Activated CD4-positive, alpha-beta T cell treated with anti-CD3 and anti-CD28 coated beads, Interleukin-2, amount 50 U/mL, for 4 hours (primary cell): ENCODE data around the gene TCTN3.
"Not testable (repeated sequence)": the region's sequence is repeated elsewhere in the genome, so short reads cannot be mapped to it uniquely, and the experiment has no call there.

Experiments used
- DNase-seq, 2 experiments: peaks; one replicate each; pipeline ENCODE4 v3.0.0-alpha.2; 2020

TCTN3 gene

DNA sequence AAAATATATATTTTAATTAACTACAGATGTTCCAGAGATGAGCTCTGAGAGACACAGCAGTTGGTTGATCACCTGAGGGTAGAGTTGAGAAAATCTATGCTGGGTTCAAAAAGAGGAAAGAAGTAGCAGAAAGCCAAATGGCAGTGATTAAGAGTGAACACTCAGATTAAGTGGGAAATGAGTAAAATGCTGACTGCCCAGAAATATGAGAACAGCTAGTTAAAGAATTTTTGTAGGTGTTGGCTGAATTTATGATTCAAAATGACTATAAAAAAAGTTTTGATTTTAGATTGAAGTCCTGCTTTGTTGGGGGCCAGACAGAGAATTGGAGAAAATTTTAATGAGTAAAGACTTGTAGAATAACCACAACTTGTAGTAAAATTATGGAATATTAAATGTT is 9.8 kb downstream of the TCTN3 start:
- DNase-seq: no peak

DNA sequence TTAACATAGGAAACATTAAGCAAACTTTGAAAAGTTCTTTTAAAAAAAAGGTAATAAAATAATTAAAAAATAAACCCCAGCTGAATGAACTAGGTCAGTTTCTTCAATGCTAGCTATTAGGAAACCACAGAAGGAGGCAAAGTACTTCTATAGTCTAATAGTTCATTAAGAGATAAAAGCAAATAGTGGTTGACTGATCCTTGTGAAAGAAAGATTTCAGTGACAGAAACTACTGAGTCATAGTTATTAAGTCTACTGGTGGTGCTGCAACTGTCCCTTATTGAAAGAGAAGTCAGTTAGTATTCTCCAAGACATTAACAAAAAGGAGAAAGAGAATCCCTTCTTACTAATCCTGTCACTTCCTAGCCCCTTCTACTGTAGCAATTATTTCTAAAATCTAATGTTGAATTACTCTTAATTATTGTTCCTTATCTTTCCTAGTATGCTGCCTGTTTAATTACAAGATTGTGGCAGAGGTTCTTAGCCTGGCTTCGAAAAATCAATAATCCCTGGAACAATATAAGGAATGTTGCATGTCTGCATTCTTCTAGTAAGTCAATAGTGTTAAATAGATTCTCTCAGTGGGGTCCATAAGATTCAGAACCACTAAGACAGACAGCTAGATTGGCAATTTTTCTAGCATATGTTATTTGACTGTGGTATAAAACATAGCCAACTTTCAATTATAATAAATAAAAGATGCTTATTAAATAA is 18.2 kb downstream of the TCTN3 start:
- DNase-seq: no peak

DNA sequence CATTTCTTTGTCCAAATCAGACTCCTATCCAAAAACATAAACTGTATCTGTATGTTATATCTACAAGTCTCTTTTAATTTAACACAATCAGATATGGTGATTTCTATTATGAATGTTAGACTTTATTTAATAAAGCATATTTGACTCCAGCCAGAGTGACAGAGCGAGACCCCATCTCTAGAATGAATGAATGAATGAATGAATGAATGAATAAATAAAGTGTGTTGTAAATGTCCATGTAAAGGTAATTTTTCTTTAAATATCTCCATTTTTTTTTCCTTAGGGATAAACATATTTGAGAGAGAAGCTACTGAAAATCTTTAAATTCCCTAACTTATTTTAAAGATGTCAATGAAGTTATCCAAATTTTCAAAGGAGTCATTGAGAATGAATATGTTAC is 19.1 kb downstream of the TCTN3 start:
- no peak for DNase-seq

DNA sequence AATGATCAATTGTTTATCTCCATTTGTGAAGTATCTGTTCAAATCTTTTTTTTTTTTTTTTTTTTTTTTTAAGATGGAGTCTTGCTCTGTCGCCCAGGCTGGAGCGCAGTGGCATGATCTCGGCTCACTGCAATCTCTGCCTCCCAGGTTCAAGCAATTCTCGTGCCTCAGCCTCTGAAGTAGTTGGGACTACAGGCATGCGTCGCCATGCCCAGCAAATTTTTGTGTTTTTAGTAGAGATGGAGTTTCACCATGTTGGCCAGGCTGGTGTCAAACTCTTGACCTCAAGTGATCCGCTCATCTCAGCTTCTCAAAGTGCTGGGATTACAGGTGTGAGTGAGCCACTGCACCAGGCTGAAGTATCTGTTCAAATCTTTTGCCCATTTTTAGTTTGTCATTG is 21.1 kb downstream of the TCTN3 start:
- DNase-seq: not testable (repeated sequence)

- DNase-seq: no peak
Observed at GRCh38 chr10:95664543-95664942, 29.2 kb downstream of the TCTN3 start.

GRCh38 chr10:95663496-95663895 is 30.2 kb downstream of the TCTN3 start:
- DNase-seq: no peak

- no peak for DNase-seq
Observed at GRCh38 chr10:95661818-95662217, 31.9 kb downstream of the TCTN3 start.

DNA sequence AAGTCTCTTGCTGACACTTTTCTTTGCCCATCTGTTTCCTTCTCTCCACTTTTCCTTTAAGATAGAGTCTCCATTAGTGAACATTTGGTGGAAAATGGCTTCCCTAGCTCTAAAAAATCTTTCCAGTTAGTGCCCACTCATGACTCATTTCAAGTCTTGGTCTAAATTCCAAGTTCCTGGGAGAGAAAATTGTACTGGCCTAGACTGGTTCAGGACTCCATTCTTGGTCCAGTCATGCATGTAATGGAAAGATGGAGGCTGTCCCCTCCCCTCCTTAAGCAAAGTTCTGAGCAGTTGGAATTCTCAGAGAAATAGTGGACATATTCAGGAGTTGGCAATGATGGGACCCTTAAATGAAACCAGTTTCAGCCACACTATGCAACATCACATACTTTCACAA is 33.4 kb downstream of the TCTN3 start:
- no peak for DNase-seq

DNA sequence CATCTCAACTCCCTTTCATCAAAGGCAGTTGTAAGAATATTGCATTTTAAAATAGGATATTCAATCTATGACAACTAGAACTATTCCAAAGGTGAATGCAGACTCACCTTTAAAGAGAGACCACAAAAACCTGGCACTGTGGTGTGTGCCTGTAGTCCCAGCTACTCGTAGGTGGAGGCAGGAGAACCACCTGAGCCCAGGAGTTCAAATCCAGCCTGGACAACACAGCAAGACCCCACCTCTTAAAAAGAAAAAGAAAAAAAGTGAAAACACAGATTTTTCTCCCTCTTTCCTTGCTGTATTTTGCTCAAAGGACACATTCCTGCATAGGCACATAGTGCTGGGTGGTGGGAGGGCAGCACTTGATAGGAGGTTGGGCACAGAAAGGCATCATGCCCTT is 36.5 kb downstream of the TCTN3 start:
- no peak for DNase-seq

DNA sequence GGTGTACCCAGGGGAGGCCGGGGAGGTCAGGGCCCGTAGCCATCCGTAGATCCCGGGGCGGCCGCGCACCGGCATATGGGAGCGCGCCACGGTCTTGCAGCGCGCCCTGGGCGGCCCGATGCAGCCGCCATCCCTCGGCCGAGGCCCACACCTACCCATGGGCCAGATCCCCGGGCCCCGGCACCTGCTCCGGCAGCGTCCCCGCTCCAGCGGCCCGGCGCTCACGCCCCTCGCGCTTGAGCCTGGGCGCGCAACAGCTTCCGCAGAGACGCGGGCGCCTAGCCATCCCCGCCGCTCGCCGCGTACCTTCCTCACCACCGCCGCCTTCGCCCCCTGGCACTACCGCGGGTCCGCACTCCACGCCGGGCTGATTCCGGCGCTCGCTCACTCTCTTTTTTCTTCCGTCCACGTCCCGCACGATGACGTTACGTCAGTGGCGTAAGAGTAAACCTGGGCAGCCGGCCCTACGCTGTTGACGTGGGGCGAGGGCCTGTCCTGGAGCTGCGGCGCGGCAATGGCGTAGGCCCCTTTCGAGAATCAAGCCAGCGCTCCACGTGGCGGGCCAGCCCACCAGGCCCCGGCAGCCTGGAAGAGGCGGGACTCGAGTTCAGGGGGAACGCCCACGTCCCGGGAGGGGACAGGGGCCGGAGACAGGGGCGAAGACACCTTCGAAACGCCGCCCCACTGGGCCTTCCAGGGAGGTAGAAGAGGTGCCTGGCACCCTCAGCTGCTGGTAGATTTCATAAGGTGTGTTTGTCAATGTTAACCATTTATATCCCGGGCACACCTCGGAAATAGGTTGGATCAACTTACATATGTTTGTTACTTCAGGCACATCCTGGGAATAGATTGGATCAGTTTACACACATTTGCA is 37.2 kb downstream of the TCTN3 start, which contains the start of gene ALDH18A1:
Gene ALDH18A1, minus strand, starts transcription at position 421 of the 874 bp plus-strand sequence. CDS start 3,334 bp downstream, outside the sequence.
- peak; percentile 91 to 92 for DNase-seq

- DNase-seq: peak; percentile 21 to 22
Observed at GRCh38 chr10:95655571-95656290, 38.0 kb downstream of the TCTN3 start.

- no peak for DNase-seq
Observed at GRCh38 chr10:95653895-95654294, 39.8 kb downstream of the TCTN3 start.

GRCh38 chr10:95651346-95652060 is 42.2 kb downstream of the TCTN3 start:
- DNase-seq: no peak

GRCh38 chr10:95650232-95650631 is 43.5 kb downstream of the TCTN3 start:
- no peak for DNase-seq

DNA sequence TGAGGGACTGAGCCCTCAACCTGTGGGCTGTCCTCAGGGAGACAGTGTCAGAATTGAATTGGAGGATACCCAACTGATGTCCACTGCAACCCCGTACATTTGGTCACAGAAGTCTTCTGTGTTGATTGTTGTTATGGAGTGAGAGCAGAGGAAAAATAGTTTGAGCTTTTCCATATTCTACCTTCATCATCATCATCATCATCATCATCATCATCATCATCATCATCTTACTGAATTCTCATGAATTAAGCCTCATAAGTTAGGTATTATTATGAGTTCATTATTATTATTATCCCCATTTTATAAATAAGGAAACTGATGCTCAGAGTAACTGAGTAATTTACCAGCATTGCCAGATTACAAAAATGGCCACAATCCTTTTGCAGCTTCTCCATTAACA is 45.6 kb downstream of the TCTN3 start:
- DNase-seq: no peak

DNA sequence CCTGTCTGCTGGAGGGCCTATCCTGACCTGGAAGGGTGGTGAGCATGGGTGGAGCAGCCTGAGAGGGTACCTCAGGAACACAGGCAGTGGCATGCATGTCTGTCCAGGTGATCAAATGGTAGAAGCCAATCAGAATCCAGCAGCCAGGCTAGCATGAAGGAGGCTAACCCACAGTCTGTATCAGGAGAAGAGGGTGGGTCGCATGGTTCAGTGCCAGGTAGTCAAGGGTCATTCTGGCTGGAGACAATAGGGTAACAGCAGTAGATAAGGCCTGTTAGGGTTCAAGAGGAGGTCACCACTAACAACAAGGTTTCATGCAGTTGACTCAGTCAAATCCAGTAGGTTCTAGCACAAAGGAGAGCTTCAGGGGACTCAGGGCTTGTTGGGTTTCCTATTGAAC is 47.6 kb downstream of the TCTN3 start:
- DNase-seq: no peak

GRCh38 chr10:95644901-95645300 is 48.8 kb downstream of the TCTN3 start:
- no peak for DNase-seq

GRCh38 chr10:95640891-95641315 is 52.8 kb downstream of the TCTN3 start:
- DNase-seq: no peak

DNA sequence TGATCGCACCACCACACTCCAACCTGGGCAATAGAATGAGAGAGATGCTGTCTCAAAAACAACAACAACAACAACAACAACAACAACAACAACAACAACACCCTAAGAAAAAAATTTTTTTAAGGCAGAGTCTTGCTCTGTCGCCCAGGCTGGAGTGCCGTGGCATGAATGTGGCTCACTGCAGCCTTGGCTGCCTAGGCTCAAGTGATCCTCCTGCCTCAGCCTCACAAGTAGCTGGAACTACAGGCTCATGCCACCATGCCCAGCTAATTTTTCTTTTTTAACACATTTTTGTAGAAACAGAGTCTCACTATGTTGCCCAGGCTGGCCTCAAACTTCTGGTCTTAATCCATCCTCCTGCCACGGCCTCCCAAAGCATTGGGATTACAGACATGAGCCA is 55.8 kb downstream of the TCTN3 start:
- no peak for DNase-seq

DNA sequence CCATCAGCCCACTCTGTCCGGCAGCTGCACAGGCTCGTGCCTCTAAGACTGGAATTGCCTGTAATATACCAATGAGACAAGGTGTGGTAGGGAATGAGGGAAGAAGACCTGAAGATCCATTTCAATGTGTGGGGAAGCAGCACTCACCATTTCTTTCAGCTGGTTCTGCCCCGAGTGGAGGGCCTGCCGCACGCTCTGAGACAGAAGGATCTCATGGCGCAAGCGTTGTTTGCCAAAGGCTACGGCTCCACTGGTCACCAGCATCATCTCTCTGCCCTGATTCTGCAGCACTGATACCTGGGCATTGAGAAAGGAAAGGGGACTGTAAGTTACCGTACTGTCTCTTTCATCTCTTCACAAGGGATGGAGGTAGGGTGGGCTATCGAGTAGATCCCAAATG is 56.6 kb downstream of the TCTN3 start:
- no peak for DNase-seq

DNA sequence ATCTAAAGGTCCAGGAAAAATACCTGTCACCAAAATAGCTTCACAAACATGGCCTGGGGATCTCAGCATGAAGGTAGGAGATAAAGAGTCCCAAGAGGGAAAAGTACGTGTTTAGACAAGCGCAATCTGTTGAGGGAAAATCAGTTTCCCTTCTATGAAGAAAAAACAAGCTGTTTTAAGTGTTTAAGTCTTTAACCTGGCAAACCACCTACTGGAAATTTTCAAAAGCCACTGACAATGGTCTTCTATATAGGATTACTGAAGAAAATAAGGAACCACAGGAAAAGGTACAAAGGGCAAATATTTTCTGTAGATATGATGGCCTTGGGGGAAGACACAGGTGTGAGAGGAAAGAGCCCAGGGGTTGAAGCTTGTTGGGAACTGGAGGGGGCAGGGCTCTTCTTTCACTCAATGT is 58.4 kb downstream of the TCTN3 start:
- DNase-seq: no peak

GRCh38 chr10:95628786-95629185 is 64.9 kb downstream of the TCTN3 start:
- DNase-seq: no peak

- DNase-seq: no peak
Observed at GRCh38 chr10:95626500-95626899, 67.2 kb downstream of the TCTN3 start.
